Kidney glomerular epithelial cell (primary cell): ENCODE results near the gene ALDH1A2.
"Not testable (repeated sequence)": the region's sequence is repeated elsewhere in the genome, so short reads cannot be mapped to it uniquely, and the experiment has no call there.

Experiments used
- DNase-seq: peaks from one replicate; lab custom pipeline; 2025; lab: John Stamatoyannopoulos, UW

Gene ALDH1A2

DNA sequence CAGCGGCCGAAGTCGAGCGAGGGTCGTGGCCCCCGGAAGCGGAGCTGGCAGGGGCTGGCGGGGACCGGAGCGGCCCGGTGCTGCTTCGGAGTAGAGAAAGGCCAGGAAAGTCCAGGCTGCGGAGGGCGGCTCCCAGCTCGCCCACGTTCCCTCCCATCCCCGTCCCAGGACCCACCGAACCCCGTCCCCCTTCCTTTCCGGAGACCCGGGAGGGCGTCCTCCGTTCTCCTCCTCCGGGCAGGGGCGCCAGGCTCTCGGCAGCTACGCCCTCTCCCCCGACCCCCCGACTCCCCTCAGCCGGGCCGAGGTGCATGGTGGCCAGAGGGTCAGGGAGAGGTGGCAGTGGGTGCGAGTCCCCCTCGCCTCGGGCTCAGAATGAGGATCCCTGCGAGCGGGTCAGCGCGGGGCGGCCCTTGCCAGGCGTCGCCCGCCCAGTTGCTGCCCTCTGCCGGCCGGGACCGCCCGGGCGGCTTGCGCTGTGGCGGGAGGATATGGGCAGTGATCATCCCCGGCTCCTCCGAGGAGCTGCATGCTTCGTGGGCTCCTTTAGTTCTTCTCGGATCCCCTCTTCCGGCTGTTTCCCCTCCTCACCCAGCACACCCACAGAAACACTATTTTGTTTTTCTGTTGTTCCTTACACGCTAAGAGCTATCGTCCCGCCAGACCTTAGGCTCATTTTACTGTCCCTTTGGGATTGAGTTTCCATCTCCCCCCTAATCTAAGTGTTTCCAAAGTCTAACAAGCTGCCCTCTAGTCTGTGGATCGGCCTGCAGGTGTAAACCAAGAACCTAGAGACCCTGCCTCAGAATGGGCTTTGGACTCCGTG, 744 bp upstream of the ALDH1A2 start:
- DNase-seq, result peak; percentile 62

DNA sequence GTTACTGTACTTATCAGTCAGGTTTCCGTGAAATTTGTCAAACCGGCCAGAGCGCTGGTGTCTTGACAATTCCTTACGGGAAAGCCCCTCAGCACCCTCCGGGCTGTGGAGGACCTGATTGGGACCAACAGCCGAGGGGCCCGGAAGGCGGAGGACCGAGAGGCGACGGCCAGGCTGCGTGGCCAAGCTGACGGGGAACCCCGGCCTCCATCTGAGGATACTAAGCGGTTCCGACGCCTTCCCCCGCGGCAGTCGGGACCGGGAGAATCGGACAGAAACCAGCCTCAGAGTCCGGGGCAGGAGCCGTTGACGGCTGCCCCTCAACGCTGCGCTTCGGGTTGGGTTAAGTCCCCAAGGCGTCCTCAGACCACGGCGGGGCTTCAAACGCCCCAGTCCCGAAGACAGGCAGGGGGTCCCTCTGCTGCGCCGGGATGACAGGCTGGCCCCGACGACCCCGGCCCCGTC, 499 bp downstream of the ALDH1A2 start:
- DNase-seq, result no peak

DNA sequence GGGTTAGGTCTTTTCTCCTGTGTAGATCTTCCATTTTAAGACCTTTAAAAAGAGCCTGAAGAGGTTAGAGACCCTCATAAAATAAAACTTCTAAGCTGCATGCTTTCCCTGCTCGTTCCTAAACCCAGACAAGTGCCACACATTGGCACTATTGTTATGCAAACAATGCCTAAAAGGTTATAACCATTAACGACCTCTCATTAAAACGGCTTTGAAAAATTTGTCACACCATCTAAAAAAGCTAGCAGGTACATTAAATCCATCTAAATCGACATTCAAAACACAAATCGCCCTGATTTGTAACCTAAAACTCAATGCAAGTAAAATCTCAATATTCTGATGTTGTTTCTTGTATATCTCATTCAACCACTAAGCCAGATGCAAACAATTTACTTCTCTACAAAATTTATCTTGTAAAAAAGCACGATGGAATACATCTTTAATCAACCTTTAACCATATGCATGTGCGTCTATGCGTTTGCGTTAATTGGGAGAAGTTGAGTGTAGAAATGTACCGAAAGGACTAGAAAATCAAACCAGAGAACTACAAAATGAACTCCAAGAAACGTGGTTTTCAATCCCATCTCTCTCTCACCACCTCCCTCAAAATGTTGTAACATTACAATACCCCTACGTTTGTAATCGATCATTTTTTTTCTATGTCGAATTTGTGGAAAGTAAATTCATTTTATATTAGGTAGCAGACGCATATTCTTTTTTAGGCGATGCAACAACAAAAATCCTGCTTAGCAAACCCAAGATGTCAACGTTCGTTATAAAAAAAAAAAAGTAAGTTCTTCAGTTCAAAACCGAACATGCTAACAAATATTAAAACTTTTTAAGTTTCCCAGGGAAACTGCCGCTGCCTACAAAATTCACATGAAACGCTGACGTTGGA, 1.2 kb downstream of the ALDH1A2 start:
- DNase-seq, result peak; percentile 58

DNA sequence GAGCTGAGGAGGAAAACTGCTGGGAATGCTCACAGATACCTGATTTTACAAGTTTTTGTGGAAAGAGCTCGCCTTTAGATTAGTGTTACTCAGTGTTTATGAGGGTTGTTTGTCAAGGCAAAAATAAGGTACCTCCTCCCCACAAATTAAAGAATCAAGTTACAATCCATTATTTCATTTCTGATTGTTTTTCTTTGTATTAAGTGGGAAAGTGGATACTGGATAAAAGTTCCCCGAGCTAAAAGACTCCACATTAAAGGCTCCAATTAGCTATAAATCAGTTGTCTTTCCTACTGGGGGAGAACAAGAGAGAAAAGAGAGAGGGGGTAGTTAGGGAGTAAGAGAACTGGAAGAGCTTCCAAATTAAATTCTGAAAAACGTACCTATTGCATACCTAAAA, 1.9 kb downstream of the ALDH1A2 start:
- peak; percentile 30 for DNase-seq

DNA sequence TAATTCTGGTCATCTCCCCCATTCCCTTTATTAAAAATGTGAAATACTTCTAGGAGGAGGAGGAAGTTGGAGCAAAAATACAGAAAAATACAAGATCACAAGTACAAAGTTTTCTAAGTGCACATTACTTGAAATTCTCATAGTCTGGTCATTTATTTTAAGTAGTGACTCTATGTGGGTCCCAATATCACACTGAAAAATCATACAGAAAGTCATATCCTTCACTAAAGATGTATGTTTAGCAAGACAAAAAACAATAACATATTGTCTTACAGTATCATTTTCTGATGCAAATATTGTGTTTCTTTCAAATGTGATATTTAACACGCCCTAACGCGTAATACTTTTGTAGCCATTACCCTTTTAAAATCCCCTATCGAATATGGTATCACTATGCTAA, 2.5 kb downstream of the ALDH1A2 start:
- DNase-seq, result no peak

DNA sequence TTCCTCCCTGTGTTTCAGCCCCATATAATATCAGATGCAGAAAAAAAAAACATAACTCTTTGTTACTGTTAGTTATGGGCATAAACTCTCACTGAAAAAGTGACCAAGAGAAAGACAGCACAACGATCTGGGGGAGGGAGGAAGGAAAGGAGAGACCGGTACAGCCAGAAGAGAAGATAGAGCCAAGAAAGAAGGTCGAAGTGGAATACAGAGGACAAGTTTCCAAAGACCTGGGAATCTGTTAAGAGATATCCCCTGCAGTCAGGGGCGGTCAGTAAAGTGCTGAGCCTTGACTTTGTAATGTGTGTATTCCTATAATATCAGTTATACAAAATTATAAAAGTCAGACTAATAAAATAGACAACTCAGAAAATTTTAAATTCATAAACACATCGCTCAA, 3.3 kb downstream of the ALDH1A2 start:
- DNase-seq, result no peak

DNA sequence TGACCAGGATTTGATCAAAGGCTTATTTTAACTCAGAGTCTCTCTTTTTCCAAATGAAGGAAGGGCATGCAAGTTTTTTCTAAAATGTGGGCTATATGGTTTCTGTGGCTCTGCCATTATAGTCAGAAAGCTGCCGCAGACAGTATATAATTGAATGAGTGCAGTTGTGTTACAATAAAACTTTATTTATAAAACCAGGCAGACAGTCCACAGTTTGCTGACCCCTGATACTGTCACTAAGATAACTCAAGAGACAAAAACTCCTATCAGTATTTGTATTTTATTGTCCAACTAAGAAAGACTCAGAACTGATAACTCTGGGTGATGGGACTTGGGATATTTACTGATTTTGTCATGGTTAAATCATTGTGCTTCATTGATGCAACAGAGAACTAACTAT, 4.9 kb downstream of the ALDH1A2 start:
- DNase-seq, result no peak

DNA sequence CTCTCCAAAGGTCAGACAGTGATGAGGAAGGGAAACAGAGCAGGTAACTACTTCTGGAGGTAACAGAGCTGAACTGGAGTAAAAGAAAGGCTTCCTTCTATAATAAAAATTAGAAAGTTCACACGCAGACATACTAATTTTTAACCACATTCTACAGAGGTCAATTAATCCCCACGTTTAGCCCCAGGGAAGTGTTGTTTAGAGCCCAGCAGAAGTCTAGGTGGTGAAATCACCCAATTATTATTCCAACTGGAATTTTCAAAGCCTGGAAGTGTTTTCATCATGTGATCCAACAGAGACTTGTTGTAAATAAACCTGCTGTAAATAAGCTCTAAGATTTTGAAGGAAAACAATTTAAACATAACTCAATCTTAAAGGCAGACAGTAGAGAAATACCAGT, 6.8 kb downstream of the ALDH1A2 start:
- DNase-seq, result peak; percentile 14

DNA sequence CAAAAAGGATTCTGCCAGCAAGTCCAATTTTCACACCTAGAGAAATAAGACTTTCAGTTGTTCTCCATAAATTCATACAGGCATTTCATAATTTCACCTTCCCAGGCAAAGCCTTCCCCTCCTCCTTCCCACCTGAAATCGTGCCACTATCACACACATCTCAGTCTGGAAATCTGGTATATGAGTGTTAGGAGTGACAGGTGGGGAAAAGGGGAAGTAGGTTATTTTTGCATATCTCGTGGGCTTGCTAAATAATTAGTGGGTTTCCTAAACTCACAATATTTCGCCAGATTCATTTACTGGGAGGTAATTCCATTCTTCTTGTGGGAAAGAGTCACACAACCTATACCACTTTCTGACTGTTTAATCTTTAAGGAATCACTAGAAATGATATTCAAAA, 7.4 kb downstream of the ALDH1A2 start:
- DNase-seq, result no peak

DNA sequence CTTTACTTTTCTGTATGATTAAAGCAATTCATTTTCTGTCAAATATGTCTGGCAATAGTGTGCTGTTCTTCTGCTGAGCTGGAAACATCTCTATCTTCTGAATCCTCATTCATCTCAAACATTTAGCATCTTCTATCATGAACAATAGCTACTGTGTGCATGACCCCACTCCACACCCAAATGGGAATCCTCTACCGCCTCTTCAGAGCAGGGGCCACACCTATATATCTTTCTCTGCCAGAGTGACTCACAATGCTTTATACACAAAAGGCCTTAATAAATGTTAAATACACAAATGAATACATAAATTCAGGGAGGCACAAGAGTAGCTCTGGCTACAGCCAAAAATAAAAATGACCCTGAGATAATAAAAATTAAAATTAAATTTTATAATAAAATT, 8.0 kb downstream of the ALDH1A2 start:
- no peak for DNase-seq

DNA sequence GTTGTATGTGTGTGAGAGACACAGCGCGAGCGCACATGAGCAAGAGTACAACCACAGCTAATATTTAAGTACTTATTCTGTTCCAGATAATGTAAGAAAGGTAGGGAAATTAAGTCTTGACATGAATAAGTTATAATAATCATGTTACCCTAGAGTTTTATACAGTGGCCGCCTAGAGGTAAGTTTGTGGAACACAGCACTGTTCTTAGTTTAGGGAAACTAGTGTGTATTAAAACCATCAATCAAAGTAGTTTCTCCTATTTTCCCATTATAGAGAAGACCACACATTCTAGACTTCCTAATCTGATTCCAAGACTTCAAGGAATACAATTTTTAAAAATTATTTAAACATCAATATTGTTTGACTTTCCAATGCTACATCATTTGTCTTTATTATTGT, 9.5 kb downstream of the ALDH1A2 start:
- no peak for DNase-seq

DNA sequence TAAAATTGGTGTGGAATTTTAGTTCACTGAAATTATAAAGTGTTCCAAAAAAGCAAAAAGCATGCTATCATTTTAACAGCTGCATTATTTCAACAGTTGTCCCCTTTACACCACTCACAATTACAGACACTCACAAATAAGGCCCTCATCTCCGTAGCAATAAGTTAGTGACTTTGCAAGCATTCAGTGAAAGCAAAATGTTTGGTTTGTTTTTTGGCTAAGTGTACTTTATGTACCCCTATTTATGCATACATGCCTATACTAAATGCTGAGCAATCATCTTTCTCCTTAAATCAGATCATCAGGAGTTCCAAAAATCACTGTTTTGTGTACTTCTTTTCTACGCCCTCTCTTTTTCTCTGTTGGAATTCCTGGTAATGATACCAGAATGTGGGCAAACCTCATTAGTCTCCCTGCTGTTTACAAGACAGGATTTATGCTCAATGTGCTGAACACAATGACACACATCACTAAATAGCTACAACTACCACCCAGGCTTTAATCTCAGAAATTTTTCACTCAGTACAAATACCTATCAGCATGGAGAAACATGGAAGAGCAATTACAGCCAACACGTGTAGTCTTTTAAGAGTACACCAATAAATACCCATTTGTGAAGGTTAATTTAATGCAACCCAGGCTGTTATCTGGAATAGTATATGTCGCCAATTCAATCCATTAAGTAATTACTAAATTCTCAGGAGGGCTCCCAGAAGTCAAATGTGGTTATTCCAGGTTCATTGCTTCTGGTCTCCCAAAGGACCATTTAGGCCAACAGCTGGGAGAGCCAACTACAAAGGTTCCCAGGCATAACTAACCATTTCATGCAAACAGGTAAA, 12.0 kb downstream of the ALDH1A2 start:
- peak; percentile 35 for DNase-seq

DNA sequence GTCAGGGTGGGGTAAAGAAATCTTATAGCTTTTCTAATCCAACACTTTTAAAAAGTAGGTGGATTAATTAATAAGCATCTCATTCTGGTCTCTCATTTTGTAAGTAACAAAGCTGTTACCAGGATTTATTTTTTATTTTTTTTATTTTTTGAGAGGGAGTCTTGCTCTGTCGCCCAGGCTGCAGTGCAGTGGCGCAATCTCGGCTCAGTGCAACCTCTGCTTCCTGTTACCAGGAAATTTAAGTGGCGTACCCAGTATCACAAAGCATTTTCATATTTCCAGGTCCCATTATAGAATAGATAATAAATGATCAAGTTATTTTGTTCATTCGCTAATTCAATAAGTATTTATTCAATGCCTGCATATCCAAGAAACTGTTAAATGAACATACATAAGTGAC, 13.2 kb downstream of the ALDH1A2 start:
- DNase-seq, result no peak

DNA sequence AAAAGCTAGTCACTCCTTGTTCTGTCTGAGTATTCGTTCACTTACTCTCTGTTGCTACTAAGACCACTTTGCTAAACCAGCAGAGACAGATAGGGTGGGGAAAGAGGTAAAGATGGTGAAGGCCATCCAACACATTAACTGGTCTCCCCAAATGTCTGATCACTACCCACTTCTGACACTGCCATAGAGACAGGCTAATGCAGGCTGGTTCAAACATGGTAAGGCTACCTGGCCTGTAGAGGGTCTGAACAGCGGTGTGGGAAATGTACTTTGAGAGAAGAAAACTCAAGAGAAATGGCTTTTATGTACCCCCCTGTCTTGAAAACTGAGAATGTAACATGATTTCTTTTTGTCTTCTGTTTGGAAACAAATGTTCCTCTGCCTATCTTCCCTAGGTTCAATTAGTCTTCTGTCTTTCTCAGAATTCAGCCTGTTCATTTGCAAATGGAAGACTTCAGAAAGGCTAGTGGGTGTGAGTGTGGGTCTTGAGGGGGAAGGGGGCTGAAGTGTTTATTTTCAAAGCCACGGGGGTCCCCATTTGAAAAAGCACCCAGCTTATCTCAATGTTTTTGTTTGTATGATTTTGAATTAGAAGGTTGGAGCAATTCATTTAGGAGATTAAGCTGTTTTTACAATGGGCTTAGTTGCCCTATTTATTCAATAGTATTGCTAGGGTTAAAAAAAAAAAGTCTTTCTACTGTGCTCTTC, 15.8 kb downstream of the ALDH1A2 start:
- no peak for DNase-seq

DNA sequence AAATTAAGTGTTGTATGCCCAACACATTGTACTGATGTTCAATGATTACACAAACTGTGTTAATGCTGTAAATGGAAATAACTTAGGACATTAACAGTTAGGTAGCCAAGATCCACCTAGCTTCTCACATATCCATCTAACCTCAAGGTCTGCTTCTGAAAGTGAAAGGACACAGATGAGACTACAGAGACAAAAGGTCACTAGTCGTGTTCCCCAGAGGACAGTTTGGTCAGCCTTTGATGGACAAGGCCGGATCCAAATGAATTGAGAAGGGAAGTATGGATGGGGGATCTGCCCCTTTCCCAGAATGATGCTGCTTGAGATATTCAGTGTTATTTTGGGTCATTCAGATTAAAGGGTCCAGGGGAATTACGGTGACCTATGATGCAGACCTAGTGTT, 17.2 kb downstream of the ALDH1A2 start:
- no peak for DNase-seq

DNA sequence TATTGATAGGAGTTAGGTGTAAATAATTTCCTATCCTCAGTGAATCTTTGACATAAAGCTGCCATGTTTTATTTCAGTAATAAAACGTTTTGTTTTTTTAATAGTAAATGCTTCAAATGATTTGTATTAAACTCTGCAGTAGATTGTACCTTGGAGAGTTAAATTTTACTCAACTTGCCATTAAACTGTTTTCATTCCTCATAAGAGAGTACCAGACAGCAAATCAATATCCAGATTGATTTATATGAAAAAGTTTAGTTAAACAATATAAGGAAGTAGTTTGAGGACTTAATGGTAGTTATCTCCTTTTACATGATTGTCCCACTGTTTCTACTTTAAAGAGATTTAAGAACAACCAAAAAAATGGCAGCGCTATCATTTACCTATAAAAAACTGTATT, 18.4 kb downstream of the ALDH1A2 start:
- DNase-seq, result no peak

DNA sequence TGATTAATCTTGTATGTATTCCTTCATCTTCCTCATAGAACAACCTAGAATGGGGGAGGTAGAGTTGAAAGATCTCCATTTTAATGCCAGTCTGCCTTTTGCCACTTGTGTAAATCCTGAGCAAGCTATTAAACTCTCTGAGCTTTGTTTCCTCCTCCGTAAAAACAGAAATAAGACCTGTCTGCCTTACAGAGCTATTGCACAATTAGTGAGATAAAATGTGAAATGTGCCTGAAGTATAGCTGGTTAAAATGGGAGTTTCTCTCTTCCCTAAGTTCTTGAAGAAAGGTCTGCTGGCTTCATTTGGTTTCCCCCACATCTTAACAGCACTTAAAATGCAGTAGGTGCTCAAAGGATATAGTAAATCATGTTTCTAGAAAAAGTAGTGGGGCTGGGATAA, 19.0 kb downstream of the ALDH1A2 start:
- DNase-seq, result no peak

DNA sequence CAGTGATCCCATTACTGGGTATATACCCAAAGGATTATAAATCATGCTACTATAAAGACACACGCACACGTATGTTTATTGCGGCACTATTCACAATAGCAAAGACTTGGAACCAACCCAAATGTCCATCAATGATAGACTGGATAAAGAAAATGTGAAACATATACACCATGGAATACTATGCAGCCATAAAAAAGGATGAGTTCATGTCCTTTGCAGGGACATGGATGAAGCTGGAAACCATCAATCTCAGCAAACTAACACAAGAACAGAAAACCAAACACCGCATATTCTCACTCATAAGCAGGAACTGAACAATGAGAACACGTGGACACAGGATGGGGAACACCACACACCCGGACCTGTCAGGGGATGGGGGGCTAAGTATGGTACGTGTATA, 20.1 kb downstream of the ALDH1A2 start:
- DNase-seq, result not testable (repeated sequence)

DNA sequence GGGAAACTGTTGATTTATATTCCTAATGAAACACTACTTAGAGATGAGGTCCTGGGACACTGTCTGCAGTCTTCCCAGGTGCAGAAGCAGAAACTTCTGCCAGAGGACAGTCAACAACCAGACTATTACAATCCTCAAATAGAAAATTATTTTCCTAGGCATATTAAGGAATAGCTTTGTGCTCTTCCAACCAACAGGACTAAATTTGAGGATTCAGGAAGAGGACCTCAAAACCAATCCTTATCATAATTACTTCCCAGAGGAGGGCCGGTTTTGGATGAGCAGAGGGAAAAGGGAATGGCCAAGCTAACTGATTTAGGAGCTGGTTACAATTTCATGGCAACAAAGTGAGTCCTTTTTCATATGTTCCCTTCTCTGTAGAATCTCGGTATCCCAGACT, 21.0 kb downstream of the ALDH1A2 start:
- DNase-seq, result no peak

DNA sequence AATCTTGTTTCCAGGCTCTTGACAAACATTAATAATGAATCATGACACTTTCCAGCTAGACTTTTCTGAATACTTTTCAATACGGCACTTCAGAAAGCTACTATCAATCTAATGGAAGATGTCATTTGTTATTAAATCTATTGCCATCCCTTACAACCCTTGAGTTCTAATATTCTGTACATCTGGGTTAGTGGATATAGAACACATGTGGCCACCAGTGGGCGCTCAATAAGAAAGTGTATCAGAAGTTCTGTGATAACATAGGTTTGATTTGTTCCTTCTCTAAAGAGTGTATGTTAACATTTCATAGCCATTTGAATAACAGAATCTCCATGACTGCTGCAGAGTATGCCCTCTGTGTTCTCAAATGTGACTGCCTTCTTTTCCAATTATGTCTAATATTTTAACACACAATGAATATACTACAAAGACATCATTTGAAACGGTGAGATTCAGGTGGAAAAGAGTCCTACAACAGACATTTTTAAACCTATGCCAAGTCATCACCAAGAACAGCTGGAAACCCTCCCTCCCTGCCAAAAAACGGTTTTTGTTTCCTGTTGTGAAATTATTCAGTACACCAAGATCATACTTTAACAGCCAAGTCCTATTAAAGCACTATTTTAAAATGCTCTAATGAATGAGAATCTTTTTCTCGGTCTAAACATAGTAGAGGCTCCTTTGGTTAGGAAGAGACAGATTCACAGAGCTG, 22.2 kb downstream of the ALDH1A2 start:
- DNase-seq, result no peak

DNA sequence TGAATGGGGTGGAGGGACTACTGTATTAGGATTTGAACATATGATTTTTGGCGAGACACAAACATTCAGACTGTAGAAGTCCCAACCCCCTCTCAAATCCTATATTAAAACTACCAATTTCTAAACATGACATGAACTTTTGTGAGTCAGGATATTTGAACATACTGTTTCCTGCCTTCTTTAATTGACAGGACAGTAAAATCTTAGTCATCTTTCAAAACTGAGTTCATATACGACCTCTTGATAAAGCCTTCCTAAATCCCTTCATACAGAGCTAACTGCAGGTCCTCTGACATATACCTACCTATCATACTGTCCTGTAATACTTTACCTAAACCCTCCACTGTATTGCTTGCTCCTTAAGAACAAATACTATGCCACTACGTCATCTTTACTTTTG, 23.5 kb downstream of the ALDH1A2 start:
- no peak for DNase-seq
